Keratinocyte (primary cell): ENCODE results near the gene EPG5. TPM values are rescaled to one million over a fixed set of nuclear protein-coding genes. Genes with fewer than 3 reads are reported as not detected.
"Not testable (repeated sequence)": the region's sequence is repeated elsewhere in the genome, so short reads cannot be mapped to it uniquely, and the experiment has no call there.

ENCODE experiments used
- DNase-seq: peaks from one replicate; pipeline ENCODE4 v3.0.0-alpha.2; 2011; ENCODE audit warnings: low read depth, missing footprints, low spot score
- FAIRE-seq: peaks from 2 replicates; lab custom pipeline; 2011; peaks lifted over from hg19 to GRCh38; lab: Jason Lieb, UNC
- H2AFZ ChIP-seq: 2 replicates; pipeline ENCODE4 v1.6.0; 2012; ENCODE audit warnings: low read length, control low read depth, inconsistent platforms; ENCODE audit not compliant: control insufficient read depth
- H3K27ac ChIP-seq: 2 replicates; pipeline ENCODE4 v1.5.1; 2011; ENCODE audit warnings: low read length; ENCODE audit not compliant: control insufficient read depth, insufficient read depth
- H3K27me3 ChIP-seq: 3 replicates; pipeline ENCODE4 v1.6.0; 2011; ENCODE audit warnings: low read length; ENCODE audit not compliant: control insufficient read depth, insufficient read depth; ENCODE audit errors: extremely low read depth
- H3K36me3 ChIP-seq, 2 experiments: 2 replicates in 1 of 2; 3 replicates in 1 of 2; pipeline ENCODE4 v1.5.1; 2011; ENCODE audit warnings: low read length in 2 of 2, mild to moderate bottlenecking in 1 of 2; ENCODE audit not compliant: control insufficient read depth in 2 of 2, insufficient read depth in 2 of 2; ENCODE audit errors: extremely low read depth in 1 of 2
- H3K4me1 ChIP-seq: 3 replicates; pipeline ENCODE4 v1.5.1; 2011; ENCODE audit warnings: low read length; ENCODE audit not compliant: control insufficient read depth, insufficient read depth; ENCODE audit errors: extremely low read depth
- H3K4me2 ChIP-seq: 3 replicates; pipeline ENCODE4 v1.6.0; 2011; ENCODE audit warnings: low read depth, low read length; ENCODE audit not compliant: control insufficient read depth, insufficient read depth; ENCODE audit errors: extremely low read depth
- H3K4me3 ChIP-seq, 3 experiments: fragments of 200-600 bp in 1 of 3; sonication (generic) in 1 of 3; 2 replicates in 2 of 3; 3 replicates in 1 of 3; pipeline ENCODE4 v1.5.1; 2011 to 2016; ENCODE audit warnings: low read length in 3 of 3, mild to moderate bottlenecking in 3 of 3, control low read depth in 2 of 3, inconsistent platforms in 1 of 3, low read depth in 1 of 3, mixed read lengths in 1 of 3, mixed run types in 1 of 3, moderate library complexity in 1 of 3; ENCODE audit not compliant: control insufficient read depth in 2 of 3, insufficient read depth in 2 of 3; ENCODE audit errors: extremely low read depth in 1 of 3
- H3K79me2 ChIP-seq: 2 replicates; pipeline ENCODE4 v1.6.0; 2012; ENCODE audit warnings: low read length; ENCODE audit not compliant: control insufficient read depth, insufficient read depth
- H3K9ac ChIP-seq: 3 replicates; pipeline ENCODE4 v1.6.0; 2011; ENCODE audit warnings: low read length; ENCODE audit not compliant: control insufficient read depth, insufficient read depth; ENCODE audit errors: extremely low read depth
- H3K9me1 ChIP-seq: 3 replicates; pipeline ENCODE4 v1.6.0; 2011; ENCODE audit warnings: low read length; ENCODE audit not compliant: control insufficient read depth, insufficient read depth; ENCODE audit errors: extremely low read depth
- H3K9me3 ChIP-seq: 2 replicates; pipeline ENCODE4 v1.5.1; 2012; ENCODE audit warnings: low read depth, low read length; ENCODE audit not compliant: control insufficient read depth
- H4K20me1 ChIP-seq: 3 replicates; pipeline ENCODE4 v1.6.0; 2011; ENCODE audit warnings: low read length; ENCODE audit not compliant: control insufficient read depth, insufficient read depth; ENCODE audit errors: extremely low read depth
- CTCF ChIP-seq, 3 experiments: IDR thresholded peaks in 1 of 3; conservative IDR thresholded peaks in 1 of 3; optimal IDR thresholded peaks in 1 of 3; 2 replicates in 2 of 3; 3 replicates in 1 of 3; pipeline versions ENCODE3 to v1.5.1; 2011; ENCODE audit warnings: low read length in 3 of 3, mild to moderate bottlenecking in 3 of 3, moderate library complexity in 2 of 3, control low read depth in 1 of 3, inconsistent platforms in 1 of 3; ENCODE audit not compliant: insufficient read depth in 2 of 3; ENCODE audit errors: extremely low read depth in 1 of 3
- EZH2 ChIP-seq: IDR thresholded peaks from one replicate; pipeline ENCODE4 v1.6.1; 2012; ENCODE audit warnings: inconsistent platforms, mild to moderate bottlenecking, low read length, moderate library complexity
- dilution Hi-C: fragments of 300-500 bp; cut with MboI; formaldehyde crosslinking; loops from one replicate; pipeline ENCODE4 v1.7.0; 2020; ENCODE audit warnings: low sequenced_read_pairs; ENCODE audit not compliant: extremely low pct_ligation_motif_present
- polyA plus RNA-seq, 5 experiments: library from polyadenylated mRNA; depleted of rRNA in 3 of 5; stranded (reverse) in 3 of 5; stranded (forward) in 1 of 5; unstranded in 1 of 5; fragments of >200 nt; gene quantifications; 1 replicate in 1 of 5; 2 replicates in 3 of 5; 3 replicates in 1 of 5; pipeline versions ENCODE4 v1.2.1 to v1.2.3, GENCODE V29; 2011 to 2012; ENCODE audit warnings: missing spikeins in 2 of 5, low read depth in 1 of 5, low replicate concordance in 1 of 5

The EPG5 gene
- polyA plus RNA-seq, 1 donor (not counting 4 experiments of a cell fraction or from before 2014, with no cell fraction given) = 17.8 TPM

DNA sequence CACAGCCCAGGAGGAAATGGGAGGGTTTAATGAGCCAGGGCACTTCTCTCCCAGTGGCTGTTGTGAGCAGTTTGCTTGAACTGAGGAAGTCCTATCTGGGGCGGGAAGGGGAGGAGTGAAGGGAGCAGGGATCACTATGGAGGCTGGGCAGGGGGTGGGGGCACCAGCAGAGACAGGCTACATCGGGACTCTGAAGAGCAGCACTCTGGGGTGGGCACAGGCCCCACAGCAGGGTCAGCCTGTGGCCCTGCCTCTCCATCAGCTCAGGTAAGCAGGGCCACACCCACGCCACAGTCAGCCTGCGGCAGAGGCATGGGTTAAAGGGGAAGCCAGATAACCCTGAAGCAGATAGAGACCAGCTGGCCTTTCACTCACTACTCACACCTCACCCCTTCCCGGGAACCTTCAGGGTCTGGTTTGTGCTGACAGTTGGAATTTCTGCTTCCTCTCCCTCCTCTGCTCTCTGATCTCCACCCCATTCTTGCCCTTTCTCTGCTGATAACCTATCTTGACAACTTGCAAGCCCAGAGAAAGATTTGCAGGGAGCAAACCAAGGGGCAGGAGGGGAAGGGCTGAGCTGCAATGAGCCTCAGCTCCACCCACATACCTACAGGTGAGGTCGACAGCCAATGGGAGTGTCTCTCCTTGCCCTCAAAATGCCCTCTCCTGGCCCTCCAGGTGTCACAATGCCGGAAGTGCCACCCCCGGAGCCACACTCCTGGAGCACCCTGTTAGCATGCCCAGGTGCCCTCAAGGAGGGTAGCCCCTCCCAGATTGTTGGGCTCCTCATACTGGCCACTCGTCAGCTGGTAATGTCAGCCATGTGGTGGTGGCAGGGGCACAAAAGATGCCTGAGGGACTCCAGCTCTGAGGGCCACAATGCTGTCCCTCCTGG, 138.0 kb downstream of the EPG5 start:
- H2AFZ ChIP-seq = peak overlapping the region; percentile 3
- no peaks in the 10 kb centered on the region for H4K20me1 ChIP-seq
- H3K4me3 ChIP-seq = no peak overlapping the region
- no peaks in the 10 kb centered on the region for H3K27me3 ChIP-seq
- no peaks in the 10 kb centered on the region for H3K9me1 ChIP-seq
- H3K9ac ChIP-seq = no peak overlapping the region
- H3K27ac ChIP-seq = no peak overlapping the region
- H3K4me2 ChIP-seq = no peak overlapping the region
- H3K79me2 ChIP-seq = no peaks in the 10 kb centered on the region
- FAIRE-seq (no peak), DNase-seq (no peak)
- dilution Hi-C loops = no loop called here
- TF ChIP-seq CTCF (optimal IDR thresholded peaks at IDR 0.05 in 1 of 3, IDR thresholded peaks at IDR 0.05 in 1 of 3, conservative IDR thresholded peaks at IDR 0.05 in 1 of 3; ENCODE audit: extremely low read depth in 1 of 3, insufficient read depth in 2 of 3, low read length in 3 of 3) = no peak
- TF ChIP-seq EZH2 = no peak
- H3K36me3 ChIP-seq = no peaks in the 10 kb centered on the region
- H3K9me3 ChIP-seq = no peaks in the 10 kb centered on the region
- H3K4me1 ChIP-seq = peaks cover 15% of the 10 kb centered on the region

DNA sequence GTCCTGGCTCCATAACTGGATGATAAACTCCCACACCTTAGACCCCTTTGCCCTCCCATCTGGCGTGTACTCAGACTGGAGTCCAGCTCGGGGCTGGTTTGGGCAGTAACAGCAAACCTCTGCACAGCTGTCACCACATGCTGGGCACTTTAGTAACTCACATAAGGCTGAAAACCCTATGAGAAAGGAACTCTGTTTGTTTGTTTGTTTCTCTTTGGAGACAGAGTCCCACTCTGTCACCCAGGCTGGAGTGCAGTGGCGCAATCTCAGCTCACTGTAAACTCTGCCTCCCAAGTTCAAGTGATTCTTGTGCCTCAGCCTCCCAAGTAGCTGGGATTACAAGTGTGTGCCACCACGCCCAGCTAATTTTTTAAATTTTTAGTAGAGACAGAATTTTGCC, 140.4 kb downstream of the EPG5 start:
- DNase-seq, dilution Hi-C loops, H3K36me3 ChIP-seq, H3K9ac ChIP-seq, H3K27ac ChIP-seq, FAIRE-seq, H4K20me1 ChIP-seq, H3K9me1 ChIP-seq, H3K9me3 ChIP-seq, H3K4me3 ChIP-seq, H3K79me2 ChIP-seq, H3K4me2 ChIP-seq, H3K27me3 ChIP-seq, H2AFZ ChIP-seq: not testable (repeated sequence)
- H3K4me1 ChIP-seq = peaks cover 15% of the 10 kb centered on the region
